ENCODE results near the gene CD68.
"Not testable (repeated sequence)": the region's sequence is repeated elsewhere in the genome, so short reads cannot be mapped to it uniquely, and the experiment has no call there.

Gene CD68

GRCh38 chr17:7580604-7581575, 1.5 kb downstream of the CD68 start:
- DNase-seq = no peak

DNA sequence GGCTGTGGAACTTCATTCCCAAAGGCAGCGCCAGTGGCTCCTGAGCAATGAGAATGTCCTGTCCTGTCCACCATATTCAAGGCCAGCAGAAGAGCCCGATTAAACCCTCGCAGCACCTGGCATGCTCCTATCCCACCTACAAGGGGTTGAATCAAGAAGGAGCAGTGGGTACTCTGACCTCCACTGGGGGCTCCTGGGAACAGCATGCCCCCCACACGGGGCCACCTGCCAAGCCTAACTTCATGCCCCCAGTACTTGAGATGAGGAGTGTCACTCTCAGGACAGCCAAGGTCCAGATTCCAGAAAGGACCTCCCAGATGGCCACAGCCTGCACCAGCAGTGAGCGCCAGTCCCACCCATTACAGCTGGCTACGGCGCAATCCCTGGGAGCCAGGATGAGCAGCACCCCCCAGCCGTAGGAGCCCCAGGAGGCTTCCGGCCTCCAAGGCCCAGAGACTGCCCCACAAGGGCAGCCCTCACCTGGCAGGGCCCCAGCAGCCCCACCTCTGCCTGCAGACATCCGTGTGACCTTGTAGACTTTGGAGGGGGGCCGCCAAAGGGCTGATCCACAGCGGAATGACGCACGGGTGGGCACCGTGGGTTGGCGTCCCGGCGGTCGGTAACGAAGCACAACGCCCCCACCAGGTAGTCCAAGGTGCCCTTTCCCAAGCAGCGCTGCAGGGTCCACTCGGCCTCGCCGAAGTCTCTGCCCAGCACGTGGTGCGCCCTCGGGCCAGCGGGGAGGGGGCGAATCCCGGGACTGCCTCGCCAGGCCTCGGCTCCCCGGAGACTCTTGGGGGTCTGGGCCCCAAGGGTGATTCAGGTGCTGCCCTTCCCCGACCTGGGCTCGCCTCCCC, 3.2 kb downstream of the CD68 start:
- DNase-seq = no peak

GRCh38 chr17:7583253-7584109, 4.0 kb downstream of the CD68 start, which contains the start of gene MPDU1:
MPDU1 (plus strand) TSS chr17:7583852; CDS start chr17:7583863, 11 bp downstream.
- peak; percentile 93 for DNase-seq

DNA sequence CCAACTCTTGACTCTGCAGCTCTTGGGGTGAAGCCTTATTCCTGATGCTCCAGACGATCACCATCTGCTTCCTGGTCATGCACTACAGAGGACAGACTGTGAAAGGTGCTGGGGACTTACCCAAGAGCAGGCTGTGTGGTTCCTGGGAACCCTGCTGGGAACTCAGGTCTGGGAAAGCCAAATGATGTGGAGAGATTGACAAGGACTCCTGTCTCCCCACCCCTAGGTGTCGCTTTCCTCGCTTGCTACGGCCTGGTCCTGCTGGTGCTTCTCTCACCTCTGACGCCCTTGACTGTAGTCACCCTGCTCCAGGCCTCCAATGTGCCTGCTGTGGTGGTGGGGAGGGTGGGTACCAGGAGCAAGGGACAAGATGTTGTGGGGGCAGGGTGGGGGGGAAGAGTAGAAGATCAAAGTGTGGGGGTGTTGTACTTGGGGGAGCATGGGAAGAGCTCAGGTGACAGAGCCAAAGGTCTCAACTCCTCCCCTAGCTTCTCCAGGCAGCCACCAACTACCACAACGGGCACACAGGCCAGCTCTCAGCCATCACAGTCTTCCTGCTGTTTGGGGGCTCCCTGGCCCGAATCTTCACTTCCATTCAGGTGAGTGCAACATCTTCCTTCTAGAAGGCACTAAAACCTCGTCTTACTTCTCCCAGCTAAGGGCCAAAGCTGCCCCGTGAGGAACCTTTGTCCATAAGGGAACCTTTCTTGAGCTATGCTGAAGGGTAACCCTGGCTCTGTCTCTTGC, 7.4 kb downstream of the CD68 start:
- DNase-seq = no peak

DNA sequence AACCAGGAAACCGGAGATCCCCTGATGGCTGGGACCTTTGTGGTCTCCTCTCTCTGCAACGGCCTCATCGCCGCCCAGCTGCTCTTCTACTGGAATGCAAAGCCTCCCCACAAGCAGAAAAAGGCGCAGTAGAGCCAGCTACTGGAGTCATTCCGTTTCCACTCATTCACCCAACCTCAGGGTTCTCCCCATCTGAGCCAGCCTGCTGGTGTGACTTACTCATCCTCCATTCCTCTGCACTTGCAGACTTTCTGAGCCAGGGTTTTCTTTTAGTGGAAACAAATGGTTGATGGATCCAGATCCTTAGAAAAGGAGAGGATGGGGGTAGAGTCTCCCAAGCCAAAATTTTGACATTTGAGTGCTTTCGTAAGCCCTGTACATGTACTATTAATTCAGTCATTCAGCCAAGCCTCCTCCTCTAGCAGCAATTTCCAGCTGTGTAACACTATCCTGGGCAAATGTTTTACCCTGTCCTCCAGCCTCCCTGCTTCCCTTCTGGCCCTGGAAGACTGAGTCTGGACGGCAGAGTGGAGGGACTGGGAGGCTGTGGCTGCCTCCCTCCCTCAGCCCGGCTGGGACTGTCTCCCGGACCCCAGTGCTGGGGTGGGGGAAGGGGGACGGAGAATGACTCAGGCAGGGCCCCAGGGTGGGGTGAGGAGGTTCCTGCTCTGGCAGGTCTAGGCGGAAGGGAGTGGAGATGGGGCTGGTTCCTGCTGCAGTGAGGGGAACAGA, 8.1 kb downstream of the CD68 start:
- peak; percentile 68 for DNase-seq

- DNase-seq = no peak
These were observed 9.2 kb downstream of the CD68 start for GRCh38 chr17:7588553-7589203.

- peak; percentile 64 for DNase-seq
These were observed 9.9 kb downstream of the CD68 start for GRCh38 chr17:7589204-7589868.

DNA sequence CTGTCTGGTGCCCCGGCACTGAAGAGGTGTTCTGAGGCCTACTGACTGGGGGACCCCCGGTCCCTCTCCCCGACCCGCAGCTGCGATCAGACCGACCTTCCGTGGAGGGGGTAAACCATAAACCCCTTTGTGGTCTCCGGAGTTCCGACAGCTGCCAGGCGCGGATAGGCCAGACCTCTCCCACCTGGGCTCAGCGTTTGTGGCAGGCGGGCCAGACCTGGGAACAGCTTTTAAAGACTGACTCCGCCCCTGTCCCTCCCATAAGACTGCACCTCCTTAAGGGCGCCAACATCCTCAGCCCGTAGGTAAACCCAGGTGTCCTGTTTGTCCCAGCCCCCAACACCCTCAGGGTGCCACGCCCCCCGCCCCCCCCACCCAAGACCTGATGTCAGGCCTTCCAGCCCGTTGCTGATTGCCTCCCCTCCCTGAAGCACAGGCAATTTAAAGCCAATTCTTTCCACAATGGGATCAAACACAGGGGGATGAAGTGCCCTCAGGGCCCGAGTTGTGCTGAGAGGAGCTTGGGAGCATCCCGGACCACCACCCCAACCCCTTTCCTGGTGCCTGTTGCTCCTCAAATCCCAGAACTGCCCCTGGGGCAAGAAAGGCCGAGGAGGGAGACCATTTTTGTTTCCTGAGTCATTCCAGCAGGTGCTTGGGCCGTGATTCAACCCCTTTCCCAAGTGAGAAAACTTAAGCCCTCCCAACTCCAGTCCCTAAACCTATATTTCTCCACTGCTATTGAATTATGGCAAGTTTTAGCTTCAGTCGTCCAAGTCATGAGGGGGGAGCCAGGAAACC, 10.7 kb downstream of the CD68 start, which contains the start of gene SOX15:
SOX15 (minus strand) TSS at position 204 of the 801 bp plus-strand sequence. CDS start 418 bp downstream, outside the sequence.
- DNase-seq = peak; percentile 66

- peak; percentile 49 for DNase-seq
These were observed 11.3 kb downstream of the CD68 start for GRCh38 chr17:7590743-7591142.

DNA sequence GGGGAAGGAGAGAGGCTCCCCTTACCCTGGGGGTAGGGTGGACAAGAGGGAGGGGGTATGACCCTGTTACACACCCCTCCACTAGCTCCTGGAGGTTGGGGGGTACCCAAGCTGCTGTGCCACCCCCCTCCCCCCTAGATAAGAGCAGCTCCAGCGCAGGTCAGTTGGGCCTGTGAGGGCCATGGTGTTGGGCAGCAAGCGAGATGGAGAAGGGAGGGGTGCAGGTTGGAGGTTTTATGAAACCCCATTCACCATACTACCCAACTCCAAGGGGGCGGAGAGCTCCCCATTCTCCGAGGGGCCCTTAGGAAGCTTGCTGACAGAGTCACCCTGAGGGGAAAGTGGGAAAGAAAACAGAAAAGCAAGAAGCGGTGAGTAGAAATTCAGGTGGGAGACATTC, 12.2 kb downstream of the CD68 start:
- DNase-seq = no peak

DNA sequence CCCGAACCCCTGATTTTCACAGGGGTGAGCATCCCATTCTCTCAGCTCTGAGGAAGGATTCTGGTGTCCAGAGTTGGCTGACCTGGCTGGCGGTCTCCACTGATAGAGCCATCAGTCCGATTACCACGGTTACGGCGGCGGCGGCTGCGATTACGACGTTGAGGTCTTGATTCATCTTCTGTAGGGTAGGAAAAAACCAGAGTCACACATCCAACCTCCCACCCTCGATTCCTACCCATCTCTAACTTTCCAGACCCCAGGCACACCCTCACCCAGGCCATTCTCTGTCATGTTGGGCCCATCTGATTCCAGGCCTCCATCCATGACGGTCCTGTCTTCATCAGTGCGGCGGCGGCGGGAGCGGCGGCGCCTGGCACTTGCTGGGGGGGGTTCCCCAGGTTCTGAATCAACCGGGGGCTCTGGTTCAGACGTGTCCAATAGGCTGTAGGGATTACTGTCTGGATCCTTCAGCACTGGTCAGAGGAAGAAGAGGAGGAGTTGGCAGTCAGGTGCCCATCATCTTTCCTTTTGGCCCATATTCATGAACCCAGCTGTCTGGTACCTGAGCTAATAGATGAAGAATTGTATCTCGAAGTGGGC, 13.1 kb downstream of the CD68 start:
- no peak for DNase-seq

DNA sequence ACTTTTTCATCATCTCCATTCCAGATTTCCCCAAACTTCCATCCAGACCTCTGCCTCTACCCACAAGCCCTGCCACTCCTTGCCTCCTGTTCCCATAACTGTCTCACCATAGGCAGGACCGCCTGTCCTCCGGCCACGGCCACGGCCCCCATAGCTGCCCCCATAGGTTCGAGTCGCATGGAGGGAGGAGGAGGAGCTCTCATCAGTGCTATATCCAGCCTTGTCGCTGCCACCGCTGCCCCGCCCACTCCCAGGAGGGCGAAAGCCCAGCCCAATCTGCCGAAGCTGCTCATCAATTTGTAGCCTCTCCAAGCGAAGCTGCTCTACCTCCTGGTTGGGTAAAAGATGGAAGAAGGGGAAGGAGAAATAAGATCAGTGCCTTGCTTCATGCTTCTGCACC, 13.9 kb downstream of the CD68 start:
- DNase-seq = no peak

DNA sequence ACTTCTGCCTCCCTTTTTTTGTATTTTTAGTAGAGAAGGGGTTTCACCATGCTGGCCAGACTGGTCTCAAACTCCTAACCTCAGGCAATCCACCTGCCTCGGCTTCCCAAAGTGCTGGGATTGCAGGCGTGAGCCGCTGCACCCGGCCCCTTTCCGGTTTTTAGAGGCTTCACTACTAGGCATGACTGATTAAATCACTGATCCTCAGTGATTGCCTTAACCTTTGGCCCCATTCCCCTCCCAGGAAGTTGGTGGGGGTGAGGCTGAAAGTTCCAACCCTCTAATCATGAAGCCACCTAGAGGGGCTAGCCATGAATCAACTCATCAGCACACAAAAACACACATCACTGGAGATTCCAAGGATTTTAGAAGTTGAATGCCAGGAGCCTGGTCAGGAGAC, 18.1 kb downstream of the CD68 start:
- DNase-seq = not testable (repeated sequence)

DNA sequence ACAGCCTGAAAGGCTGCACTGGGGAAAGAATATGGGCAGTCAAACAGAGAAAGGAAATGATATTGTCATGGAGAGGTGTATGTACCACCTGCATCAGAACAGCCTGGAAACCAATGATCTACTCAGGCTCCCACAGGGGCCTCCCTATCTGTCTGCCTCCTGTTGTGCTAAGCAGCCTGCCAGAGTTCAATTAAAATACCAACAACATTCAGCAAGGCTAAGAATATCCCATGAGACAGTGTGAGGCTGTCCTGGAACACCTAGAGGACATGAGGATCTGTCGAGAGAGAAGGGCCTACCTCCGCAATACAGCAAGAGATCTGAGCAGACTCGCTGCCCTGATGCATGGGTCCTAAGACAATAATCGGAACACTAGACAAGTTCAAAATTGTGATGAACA, 26.8 kb downstream of the CD68 start:
- no peak for DNase-seq

GRCh38 chr17:7610641-7611040, 31.2 kb downstream of the CD68 start:
- DNase-seq = no peak

DNA sequence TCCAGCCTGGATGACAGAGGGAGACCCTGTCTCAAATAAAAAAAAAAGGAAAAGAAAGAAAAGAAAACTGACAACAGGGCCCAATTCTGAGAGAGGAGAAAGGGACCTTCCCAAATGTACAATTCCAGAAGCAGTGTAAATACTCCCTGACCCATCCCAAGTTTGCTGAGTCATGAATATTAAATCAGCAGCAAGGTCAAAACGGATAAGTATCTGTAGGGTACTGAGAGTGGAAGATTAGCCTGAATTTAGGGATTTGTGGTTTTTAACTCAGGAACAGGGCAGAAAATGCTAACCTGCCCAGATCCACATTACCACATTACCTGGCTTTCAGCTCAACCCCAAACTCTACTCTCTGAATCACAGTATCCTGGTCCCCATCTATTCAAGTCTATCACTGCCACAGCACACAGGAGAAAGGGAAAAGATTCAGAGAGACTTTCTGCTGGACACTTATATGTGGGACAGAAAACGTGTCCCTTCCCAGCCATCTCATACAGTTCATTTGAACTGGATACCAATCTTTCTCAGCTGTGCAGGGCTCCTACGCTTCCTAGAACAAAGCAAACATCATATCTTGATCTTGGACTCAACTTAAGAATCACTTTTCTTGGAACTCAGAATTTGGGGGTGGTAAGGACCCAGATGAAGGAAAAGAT, 32.3 kb downstream of the CD68 start:
- DNase-seq = no peak

DNA sequence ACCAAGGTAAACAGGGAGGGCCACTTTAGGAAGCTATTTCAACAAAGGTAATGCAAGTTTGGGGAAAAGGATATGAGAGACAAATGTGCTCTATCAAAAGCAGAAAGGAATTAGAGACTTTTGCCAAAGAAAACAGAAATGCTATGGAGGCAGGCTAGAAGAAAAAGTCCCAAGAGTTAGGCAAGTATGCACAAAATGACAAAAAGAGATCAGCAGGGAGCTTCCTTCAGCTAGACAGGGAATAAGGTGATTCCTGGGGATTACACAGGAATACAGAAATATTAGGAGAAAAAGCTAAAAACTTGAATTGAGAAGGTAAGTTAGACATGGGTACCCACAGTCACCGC, 32.8 kb downstream of the CD68 start:
- no peak for DNase-seq

GRCh38 chr17:7613769-7614424, 34.5 kb downstream of the CD68 start:
- DNase-seq = no peak
